HG03097 (cell line): ENCODE measurements around the gene PAK1.

Experiments
- ATAC-seq: cut with Tn5 transposase; IDR thresholded peaks from one replicate; pipeline ENCODE4 v1.9.1; 2021; ENCODE audit not compliant: unreplicated experiment, low FRiP score

PAK1 gene

GRCh38 chr11:77379934-77380333 is 94.0 kb downstream of the PAK1 start:
- ATAC-seq = no peak

- no peak for ATAC-seq
Measured at GRCh38 chr11:77379253-77379652, 94.6 kb downstream of the PAK1 start.

- no peak for ATAC-seq
Measured at GRCh38 chr11:77377734-77378133, 96.2 kb downstream of the PAK1 start.

DNA sequence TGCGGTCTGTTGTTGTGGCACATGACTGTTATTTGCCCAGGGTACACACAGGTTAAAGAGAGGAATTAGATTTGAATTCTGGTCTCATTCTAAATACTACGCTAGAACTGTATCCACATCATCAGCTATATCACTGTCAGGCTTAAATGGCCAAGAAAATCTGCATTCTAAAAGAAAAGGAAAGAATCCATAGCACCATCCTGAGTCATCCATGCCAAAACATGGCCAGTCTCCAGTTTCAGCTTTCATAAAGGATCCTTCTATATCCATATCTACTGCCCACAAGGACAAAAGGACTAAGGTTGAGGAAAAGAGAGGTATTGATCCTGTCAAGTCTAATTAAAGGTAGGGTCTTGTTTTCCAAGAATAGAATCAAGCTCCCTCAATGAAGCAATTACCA is 98.8 kb downstream of the PAK1 start:
- no peak for ATAC-seq

- ATAC-seq = no peak
Measured at GRCh38 chr11:77374611-77375031, 99.3 kb downstream of the PAK1 start.

DNA sequence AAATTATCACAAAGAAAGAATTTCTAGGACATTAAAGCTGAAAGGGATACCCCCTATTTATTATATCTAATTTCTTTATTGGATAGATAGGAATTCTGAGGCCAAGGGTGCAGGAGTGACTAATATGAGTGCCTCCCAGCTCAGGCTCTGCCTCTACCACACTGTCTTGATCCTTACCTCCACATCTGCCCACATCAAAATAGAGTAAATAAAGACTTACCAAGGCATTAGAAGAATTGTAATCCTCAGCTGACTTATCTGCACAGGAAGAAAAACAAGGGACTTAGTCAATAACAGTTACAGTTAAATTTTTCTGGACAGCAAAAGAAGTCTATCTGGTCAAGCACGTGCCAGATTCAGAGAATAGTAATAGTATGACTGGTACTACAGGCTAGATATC is 99.8 kb downstream of the PAK1 start:
- no peak for ATAC-seq

DNA sequence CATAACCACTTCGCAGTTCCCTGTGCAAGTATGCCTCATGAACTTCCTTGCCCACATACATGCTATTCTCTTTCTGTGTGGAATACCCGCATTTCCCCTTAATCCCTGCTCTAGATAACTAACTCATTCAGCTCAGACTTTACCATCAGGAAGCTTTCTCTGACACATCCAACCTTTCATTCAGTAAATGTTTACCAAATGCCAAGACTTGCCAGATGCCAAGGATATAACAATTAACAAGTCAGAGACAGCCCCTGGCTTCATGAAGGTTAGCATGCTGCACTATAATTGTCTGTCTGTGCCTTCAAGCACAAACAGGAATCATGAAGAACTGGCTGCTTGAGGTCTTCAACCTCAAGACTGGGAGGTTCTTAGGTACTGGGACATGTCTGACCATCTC is 101.2 kb downstream of the PAK1 start:
- ATAC-seq = no peak

DNA sequence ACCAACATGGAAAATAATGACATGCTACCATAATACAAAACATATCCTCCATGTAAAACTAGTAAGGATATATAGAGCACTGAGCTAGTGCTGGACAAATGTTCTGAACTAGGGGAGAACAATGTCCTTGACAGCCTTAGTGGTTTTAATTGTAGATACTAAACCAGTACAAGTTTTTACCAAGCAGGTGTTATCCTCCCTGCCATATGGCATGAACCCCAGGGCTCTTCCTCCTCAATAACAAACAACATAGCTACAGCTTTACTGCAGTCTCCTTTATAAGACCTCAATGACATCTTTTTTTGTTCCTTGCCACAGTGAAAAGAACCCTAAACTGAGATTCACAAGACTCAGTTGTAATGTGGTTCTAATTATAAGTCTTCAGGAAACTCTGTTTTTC is 102.2 kb downstream of the PAK1 start:
- ATAC-seq = no peak

DNA sequence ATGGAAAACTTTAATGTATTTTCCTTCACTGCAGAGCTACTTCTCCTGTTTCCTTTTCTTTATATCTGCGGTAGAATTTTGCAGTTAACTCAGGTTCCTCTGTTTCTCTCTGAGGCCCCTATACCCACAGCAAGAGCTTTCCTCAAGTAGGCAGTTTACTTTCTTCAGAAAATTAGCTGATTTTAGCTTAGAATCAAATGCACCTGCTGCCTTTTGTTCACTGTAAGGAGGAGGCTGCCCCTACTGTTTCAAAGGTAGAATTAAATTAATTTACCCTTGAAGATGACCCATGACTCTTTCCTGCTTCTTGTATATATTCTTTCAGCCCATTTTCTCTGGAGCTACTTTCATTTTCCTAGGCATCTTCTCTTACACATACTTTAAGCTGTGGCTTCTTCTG is 103.7 kb downstream of the PAK1 start:
- no peak for ATAC-seq

DNA sequence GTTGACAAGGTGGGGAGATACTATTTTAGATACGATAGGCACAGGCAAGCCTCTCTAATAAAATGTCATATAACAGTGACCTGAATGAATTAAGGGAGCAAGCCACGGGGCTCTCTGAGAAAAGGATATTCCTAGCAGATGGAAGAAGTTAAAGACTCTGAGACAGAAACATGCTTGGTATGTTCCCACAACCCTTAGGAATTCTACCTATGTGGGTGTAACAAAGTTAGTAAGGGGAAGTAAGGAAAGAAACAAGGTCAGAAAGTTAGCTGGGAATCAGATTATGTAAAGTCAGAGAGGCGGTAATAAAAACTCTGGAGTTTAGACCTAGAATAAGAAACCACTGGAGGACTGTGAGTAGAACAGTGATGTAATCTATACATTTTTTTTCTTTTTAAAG is 112.7 kb downstream of the PAK1 start:
- ATAC-seq = no peak

DNA sequence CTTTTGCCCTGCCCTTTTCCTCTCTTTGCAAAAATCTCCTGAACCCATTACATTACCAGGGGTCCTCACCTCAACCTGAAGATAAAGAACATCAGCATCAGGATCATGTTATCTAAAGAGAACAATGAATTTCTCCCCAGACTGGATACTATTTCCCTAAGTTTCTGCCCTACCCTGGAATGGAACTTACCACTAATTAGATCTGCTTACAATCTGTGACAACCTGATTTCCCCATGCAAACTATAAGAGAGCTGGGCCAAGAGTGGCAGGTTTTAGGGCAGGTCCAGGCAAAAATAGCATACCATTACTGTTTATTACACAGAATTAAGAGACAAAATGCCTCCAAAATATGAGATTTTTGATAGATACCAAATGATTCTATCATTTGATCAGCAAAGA is 114.4 kb downstream of the PAK1 start:
- no peak for ATAC-seq

- ATAC-seq = no peak
Measured at GRCh38 chr11:77353131-77353530, 120.8 kb downstream of the PAK1 start.

- no peak for ATAC-seq
Measured at GRCh38 chr11:77351281-77351886, 122.5 kb downstream of the PAK1 start.

- ATAC-seq = no peak
Measured at GRCh38 chr11:77347948-77348347, 125.9 kb downstream of the PAK1 start.

DNA sequence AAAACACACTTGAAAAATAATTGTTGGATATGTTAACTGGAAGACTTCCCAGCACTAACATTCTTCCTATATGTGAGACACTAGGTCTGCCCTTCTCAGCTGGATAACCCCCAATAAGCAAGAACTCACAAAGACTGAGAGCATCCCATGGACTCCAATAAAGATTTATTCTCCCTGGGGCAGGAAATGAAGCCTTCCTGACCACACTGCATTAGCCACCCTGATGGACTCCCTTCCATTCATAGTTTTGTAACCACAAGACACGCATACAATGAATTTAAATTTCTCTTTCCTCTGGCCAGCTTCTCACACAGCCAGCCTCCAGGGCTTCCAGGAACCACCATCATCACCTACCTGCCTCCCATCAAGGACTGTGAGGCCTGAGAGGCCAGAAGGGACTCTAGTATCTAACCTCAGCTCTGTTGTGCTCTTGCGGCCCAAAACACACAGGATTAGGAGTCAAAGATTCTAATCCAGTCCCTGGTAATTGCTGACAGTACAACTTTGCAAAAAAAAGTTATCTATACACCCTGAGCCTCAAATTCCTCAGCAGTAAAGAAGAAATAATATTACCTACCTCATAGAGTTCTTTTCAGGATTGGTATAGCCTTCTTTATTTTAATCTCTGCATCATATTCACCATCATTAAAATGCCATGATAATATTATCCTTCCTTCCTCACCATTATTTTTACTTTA is 126.8 kb downstream of the PAK1 start:
- no peak for ATAC-seq

DNA sequence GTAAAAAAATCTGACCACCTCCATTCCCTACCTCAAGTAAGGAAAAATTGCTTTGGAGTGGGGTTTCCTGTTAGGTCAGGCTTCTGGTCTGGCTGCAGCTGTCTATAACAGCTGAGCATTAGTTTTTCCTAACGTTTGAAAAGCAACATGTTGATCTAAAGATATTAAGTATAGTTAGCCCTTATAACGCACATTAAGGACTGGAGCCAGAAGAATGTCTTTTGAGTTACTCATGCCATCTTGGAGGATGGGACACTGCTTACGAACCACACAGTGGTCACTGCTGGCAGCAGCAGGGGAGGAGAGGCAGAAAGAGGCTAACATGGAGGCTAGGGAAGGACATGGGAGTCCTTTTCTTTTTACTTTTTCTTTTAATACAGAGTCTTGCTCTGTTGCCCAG is 128.3 kb downstream of the PAK1 start:
- ATAC-seq = no peak

- no peak for ATAC-seq
Measured at GRCh38 chr11:77340501-77340900, 133.4 kb downstream of the PAK1 start.

GRCh38 chr11:77332259-77332658 is 141.6 kb downstream of the PAK1 start:
- no peak for ATAC-seq

GRCh38 chr11:77325159-77325558 is 148.7 kb downstream of the PAK1 start:
- ATAC-seq = no peak

- no peak for ATAC-seq
Measured at GRCh38 chr11:77324508-77324907, 149.4 kb downstream of the PAK1 start.

- no peak for ATAC-seq
Measured at GRCh38 chr11:77322926-77323590, 150.8 kb downstream of the PAK1 start.

- no peak for ATAC-seq
Measured at GRCh38 chr11:77322506-77322905, 151.4 kb downstream of the PAK1 start.
